Calu3 (cell line): Measurements from ENCODE around the gene FBXW7. TPM values are rescaled to one million over a fixed set of nuclear protein-coding genes. Genes with fewer than 3 reads are reported as not detected.

ENCODE experiments used
- BruUV-seq: library from RNA; stranded (reverse); fragments of 400-500 nt; replicated peaks from 2 replicates; lab custom pipeline; 2021; lab: Mats Ljungman, UMichigan
- CTCF ChIA-PET: fragments of 300-600 bp; sonication (Branson Sonifier 250); formaldehyde crosslinking; loops from one replicate; lab custom pipeline; 2022; ENCODE audit warnings: antibody characterized with exemption; lab: Charles Lee
- DNase-seq: peaks from one replicate; pipeline ENCODE4 v3.0.0; 2022
- H3K27ac Mint-ChIP-seq: one replicate; pipeline ENCODE4 v1.8.0; 2022; ENCODE audit warnings: mixed read lengths; ENCODE audit not compliant: unreplicated experiment
- H3K27me3 Mint-ChIP-seq: one replicate; pipeline ENCODE4 v1.8.0; 2022; ENCODE audit warnings: mixed read lengths; ENCODE audit not compliant: unreplicated experiment
- H3K36me3 Mint-ChIP-seq: one replicate; pipeline ENCODE4 v1.8.0; 2022; ENCODE audit warnings: mild to moderate bottlenecking, moderate library complexity, mixed read lengths; ENCODE audit not compliant: insufficient read depth, unreplicated experiment
- H3K4me1 Mint-ChIP-seq: one replicate; pipeline ENCODE4 v1.8.0; 2022; ENCODE audit warnings: mild to moderate bottlenecking, low read depth, mixed read lengths; ENCODE audit not compliant: unreplicated experiment
- H3K4me3 Mint-ChIP-seq: one replicate; pipeline ENCODE4 v1.8.0; 2022; ENCODE audit warnings: mild to moderate bottlenecking, low read depth, moderate library complexity, mixed read lengths; ENCODE audit not compliant: unreplicated experiment
- H3K9me3 Mint-ChIP-seq: one replicate; pipeline ENCODE4 v1.8.0; 2022; ENCODE audit warnings: low read depth, mixed read lengths; ENCODE audit not compliant: unreplicated experiment
- CTCF ChIP-seq: fragments of 200-600 bp; IDR thresholded peaks from one replicate; pipeline ENCODE4 v1.8.0; 2022; ENCODE audit warnings: antibody characterized with exemption; ENCODE audit not compliant: unreplicated experiment
- intact Hi-C: fragments of 100-400 bp; cut with micrococcal nuclease; formaldehyde crosslinking; loops from one replicate; pipeline ENCODE4 v1.10.0; 2022; ENCODE audit not compliant: unreplicated experiment
- total RNA-seq: library from RNA; stranded (reverse); gene quantifications from 2 replicates; pipeline ENCODE4 v1.2.3, GENCODE V29; 2022

The FBXW7 gene
- total RNA-seq, 1 experiment from 2014 or later, result 38.7 TPM

GRCh38 chr4:152485726-152486276, 50.1 kb downstream of the FBXW7 start:
- CTCF ChIA-PET, result interaction anchor here (0.9 to 1.3 kb wide), 3 partner anchors 12 to 16 kb away, joined by 3 to 4 read pairs (median 4); no protein-coding TSS in a partner anchor
- TF ChIP-seq CTCF, result no peak
- H3K27ac Mint-ChIP-seq, result peak overlapping the region; percentile 39
- BruUV-seq, result no TSS peak
- H3K4me3 Mint-ChIP-seq, result peak overlapping the region; percentile 36
- H3K9me3 Mint-ChIP-seq, result no peaks in the 10 kb centered on the region
- H3K4me1 Mint-ChIP-seq, result peaks cover 18% of the 10 kb centered on the region
- H3K36me3 Mint-ChIP-seq, result no peaks in the 10 kb centered on the region
- peak; percentile 34 for DNase-seq
- H3K27me3 Mint-ChIP-seq, result no peaks in the 10 kb centered on the region
- intact Hi-C loops, result no loop called here

- Mint-ChIP-seq H3K27me3 (no peaks in the 10 kb centered on the region), H3K36me3 (no peaks in the 10 kb centered on the region), H3K9me3 (no peaks in the 10 kb centered on the region), H3K4me3 (no peak overlapping the region), H3K4me1 (peaks cover 17% of the 10 kb centered on the region), H3K27ac (no peak overlapping the region)
- BruUV-seq, result no TSS peak
- no peak for TF ChIP-seq CTCF
- intact Hi-C loops, result no loop called here
- CTCF ChIA-PET, result no interaction called here
- no peak for DNase-seq
These were observed 53.7 kb downstream of the FBXW7 start for GRCh38 chr4:152482211-152482610.

- H3K36me3 Mint-ChIP-seq, result no peaks in the 10 kb centered on the region
- BruUV-seq, result no TSS peak
- H3K4me1 Mint-ChIP-seq, result peaks cover 17% of the 10 kb centered on the region
- no peaks in the 10 kb centered on the region for H3K9me3 Mint-ChIP-seq
- no peak overlapping the region for H3K4me3 Mint-ChIP-seq
- DNase-seq, result no peak
- CTCF ChIA-PET, result no interaction called here
- no peak for TF ChIP-seq CTCF
- intact Hi-C loops, result no loop called here
- H3K27me3 Mint-ChIP-seq, result no peaks in the 10 kb centered on the region
- H3K27ac Mint-ChIP-seq, result no peak overlapping the region
These were observed 55.0 kb downstream of the FBXW7 start for GRCh38 chr4:152480901-152481300.

- Mint-ChIP-seq H3K4me3 (no peak overlapping the region), H3K27me3 (no peaks in the 10 kb centered on the region), H3K9me3 (no peaks in the 10 kb centered on the region), H3K4me1 (peaks cover 17% of the 10 kb centered on the region), H3K27ac (peak overlapping the region; percentile 44), H3K36me3 (no peaks in the 10 kb centered on the region)
- BruUV-seq, result no TSS peak
- CTCF ChIA-PET, result no interaction called here
- no peak for DNase-seq
- no peak for TF ChIP-seq CTCF
- intact Hi-C loops, result no loop called here
These were observed 55.6 kb downstream of the FBXW7 start for GRCh38 chr4:152480326-152480725.
